Ishikawa (cell line): ENCODE data around the gene ZSWIM5.
A peak's percentile ranks its signal among the peaks of the same experiment; 100 is the strongest.

Experiments used
- CEBPB ChIP-seq: IDR thresholded peaks from 2 replicates; pipeline ENCODE4 v1.6.1; 2012
- CREB1 ChIP-seq: IDR thresholded peaks from 2 replicates; pipeline ENCODE4 v1.6.1; 2012; ENCODE audit warnings: low read depth
- EGR1 ChIP-seq: IDR thresholded peaks from 2 replicates; pipeline ENCODE4 v1.6.1; 2012
- EP300 ChIP-seq: IDR thresholded peaks from 2 replicates; pipeline ENCODE4 v1.6.1; 2012; ENCODE audit warnings: borderline replicate concordance
- FOXM1 ChIP-seq: IDR thresholded peaks from 2 replicates; pipeline ENCODE4 v1.6.1; 2012; ENCODE audit warnings: low read depth, borderline replicate concordance
- MAX ChIP-seq: IDR thresholded peaks from 2 replicates; pipeline ENCODE4 v1.6.1; 2012
- NFIC ChIP-seq: IDR thresholded peaks from 2 replicates; pipeline ENCODE4 v1.6.1; 2012
- RAD21 ChIP-seq: IDR thresholded peaks from 2 replicates; pipeline ENCODE4 v1.6.1; 2012; ENCODE audit warnings: low read depth
- REST ChIP-seq: IDR thresholded peaks from 2 replicates; pipeline ENCODE4 v1.6.1; 2012; ENCODE audit warnings: low read depth, mild to moderate bottlenecking
- TAF1 ChIP-seq: IDR thresholded peaks from 2 replicates; pipeline ENCODE4 v1.6.1; 2012; ENCODE audit warnings: low read depth, mild to moderate bottlenecking
- TCF12 ChIP-seq: IDR thresholded peaks from 2 replicates; pipeline ENCODE4 v1.6.1; 2012; ENCODE audit warnings: low read depth
- TEAD4 ChIP-seq: IDR thresholded peaks from 2 replicates; pipeline ENCODE4 v1.6.1; 2012
- YY1 ChIP-seq: IDR thresholded peaks from 2 replicates; pipeline ENCODE4 v1.6.1; 2012; ENCODE audit warnings: low read depth
- TF ChIP-seq, protein P1 (sequence below): IDR thresholded peaks from 2 replicates; pipeline ENCODE4 v1.6.1; 2012

Gene ZSWIM5

DNA sequence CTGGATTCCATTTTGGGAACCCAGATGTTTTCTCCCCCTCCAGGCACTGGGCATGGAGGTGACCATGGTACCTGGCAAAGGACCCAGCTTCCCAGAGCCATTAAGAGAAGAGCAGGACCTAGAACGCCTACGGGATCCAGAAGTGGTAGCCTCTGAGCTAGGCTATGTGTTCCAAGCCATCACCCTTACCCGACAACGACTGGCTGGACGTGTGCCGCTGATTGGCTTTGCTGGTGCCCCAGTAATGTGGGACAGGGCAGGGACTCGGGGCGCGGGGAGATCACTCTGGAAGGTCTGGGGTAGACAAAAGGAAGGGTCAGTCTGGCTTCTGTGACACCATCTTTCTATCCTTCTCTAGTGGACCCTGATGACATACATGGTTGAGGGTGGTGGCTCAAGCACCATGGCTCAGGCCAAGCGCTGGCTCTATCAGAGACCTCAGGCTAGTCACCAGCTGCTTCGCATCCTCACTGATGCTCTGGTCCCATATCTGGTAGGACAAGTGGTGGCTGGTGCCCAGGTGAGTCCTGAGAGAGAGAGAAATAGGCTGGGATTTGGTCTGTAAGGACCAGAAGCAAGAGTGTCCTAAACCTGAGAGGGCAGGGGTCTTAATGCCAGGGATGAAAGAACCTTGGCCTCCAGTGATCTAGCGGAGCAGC, 192.7 kb downstream of the ZSWIM5 start:
- TF ChIP-seq YY1 (no peak), TEAD4 (no peak), MAX (no peak), REST (no peak), NFIC (no peak), RAD21 (no peak), CREB1 (no peak), EP300 (no peak)
- TF ChIP-seq, protein P1, sequence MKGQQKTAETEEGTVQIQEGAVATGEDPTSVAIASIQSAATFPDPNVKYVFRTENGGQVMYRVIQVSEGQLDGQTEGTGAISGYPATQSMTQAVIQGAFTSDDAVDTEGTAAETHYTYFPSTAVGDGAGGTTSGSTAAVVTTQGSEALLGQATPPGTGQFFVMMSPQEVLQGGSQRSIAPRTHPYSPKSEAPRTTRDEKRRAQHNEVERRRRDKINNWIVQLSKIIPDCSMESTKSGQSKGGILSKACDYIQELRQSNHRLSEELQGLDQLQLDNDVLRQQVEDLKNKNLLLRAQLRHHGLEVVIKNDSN = no peak

DNA sequence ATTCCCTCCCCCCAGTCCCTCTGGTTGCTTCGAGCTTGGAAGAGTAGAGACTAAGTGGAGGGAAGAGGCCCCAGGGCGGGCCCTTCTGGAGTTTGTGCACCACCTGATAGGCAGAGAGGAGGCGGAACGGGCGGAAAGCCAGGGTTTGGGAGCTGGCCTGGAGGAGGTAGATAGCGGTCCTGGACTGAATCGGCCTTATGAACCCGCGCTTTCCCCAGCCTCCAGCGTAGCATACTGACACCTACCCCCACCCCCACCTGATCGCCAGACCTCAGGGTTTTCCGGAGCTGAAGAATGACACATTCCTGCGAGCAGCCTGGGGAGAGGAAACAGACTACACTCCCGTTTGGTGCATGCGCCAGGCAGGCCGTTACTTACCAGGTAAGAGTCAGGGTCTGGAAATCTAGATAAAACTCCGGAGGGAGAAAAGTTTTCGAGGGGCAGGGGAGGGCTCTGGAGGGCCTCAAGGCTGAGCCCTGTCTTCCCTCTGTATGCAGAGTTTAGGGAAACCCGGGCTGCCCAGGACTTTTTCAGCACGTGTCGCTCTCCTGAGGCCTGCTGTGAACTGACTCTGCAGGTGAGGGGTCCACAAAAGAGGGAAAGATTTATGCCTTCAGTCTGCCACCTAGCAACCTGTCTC, 193.6 kb downstream of the ZSWIM5 start:
- TF ChIP-seq, protein P1 = peak; percentile 8; the same call in 1 of the 2 replicates
- no peak for TF ChIP-seq FOXM1
- 0 out of 2 replicates have a peak, but pooled peaks have one; percentile 9 for TF ChIP-seq NFIC

DNA sequence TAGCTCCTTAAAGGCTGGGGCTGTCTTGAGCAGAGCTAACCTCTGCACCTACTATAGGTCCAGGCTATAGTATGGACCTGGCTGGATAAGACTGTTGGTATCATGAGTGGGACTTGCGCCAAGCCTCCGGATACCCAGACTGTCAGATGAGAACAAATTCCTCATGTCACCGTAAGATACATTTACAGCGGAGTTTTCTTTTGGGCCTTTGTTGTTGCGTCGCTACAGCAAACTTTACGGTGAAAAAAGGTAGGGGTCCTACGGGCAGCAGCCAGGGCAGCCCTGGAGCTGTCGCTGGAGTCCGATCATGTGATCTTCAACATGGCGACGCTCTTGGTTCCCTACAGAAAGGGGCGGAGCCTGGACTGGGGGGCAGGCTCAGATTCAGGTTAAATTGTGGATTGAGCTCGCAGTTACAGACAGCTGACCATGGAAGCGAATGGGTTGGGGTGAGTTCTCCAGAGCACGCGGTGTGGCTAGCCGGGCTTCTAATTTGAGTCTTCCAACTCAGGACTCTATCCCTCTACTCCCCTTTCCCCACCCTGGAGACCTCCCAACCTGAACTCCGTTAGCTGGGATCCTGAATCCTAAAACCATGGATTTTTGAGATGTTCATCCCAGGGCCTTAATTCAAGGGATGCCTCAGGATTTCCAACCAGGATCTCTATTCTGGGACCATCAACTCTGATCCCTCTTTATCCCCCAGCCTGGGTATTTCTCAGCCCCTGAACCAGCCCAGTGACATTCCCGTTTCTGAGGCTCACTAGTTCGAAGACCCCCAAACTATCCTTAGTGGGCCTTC, 194.4 kb downstream of the ZSWIM5 start, which contains the start of gene UROD:
UROD (plus strand) TSS at position 418 of the 802 bp plus-strand sequence; CDS start at position 430, 12 bp downstream.
- TF ChIP-seq TAF1 (peak; percentile 71), FOXM1 (no peak; the same call in 1 of the 2 replicates), MAX (peak; percentile 51; the same call in 1 of the 2 replicates), EGR1 (no peak), CEBPB (no peak), NFIC (no peak), YY1 (peak; percentile 98), TCF12 (peak; percentile 71), CREB1 (no peak), EP300 (peak; percentile 45; the same call in 1 of the 2 replicates), TEAD4 (0 out of 2 replicates have a peak, but pooled peaks have one; percentile 17)
- TF ChIP-seq, protein P1 = peak; percentile 99

DNA sequence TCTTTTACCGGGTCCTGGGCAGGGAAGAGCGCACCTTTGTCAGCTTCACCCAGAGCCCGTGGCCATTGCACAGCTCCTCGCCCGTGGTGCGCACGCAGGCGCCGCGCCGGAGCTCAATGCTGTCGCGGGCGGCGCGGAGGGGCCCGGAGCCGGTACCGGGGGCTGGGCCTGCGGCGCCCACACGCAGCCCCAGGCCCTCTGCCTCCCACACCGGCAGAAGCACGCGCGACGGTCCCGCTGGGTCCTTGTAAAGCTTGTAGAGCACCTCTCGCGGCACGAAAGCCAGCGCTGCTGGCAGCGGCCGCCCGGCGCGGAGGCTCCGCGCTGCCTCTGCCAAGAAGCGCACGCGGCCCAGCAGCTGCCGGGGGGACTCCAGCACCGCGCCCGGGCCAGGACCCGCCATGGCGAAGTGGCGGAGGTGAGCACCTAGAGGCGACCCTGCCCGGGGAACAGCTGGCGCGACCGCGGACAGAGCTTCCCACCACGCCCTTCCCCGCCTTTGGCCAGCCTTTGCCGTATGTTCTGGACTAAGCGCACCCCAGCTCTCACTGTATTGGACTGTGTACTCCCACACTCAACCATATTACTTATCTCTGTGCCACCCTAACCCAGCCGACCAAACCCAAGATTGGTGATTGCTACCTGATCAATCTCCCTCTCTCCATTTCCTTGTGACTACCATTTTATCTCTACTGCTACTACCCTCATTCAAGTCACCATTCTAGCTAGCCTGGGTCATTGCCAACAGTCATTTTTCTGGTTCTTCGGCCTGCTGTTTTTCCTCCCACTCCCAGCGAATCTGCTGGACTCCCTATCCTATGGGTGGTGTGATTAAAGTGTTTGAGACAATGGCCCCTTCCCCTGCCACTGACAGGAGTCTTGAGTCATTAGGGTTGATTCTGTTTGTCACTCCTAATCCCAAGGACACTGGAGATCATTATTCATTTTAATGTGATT, 195.3 kb downstream of the ZSWIM5 start, which contains the start of gene HECTD3:
HECTD3 (minus strand) TSS at position 470 of the 957 bp plus-strand sequence; CDS start at position 403, 67 bp downstream.
- TF ChIP-seq EGR1 = 0 out of 2 replicates have a peak, but pooled peaks have one; percentile 3
- TF ChIP-seq NFIC = no peak
- no peak; the same call in 1 of the 2 replicates for TF ChIP-seq EP300
- TF ChIP-seq, protein P1 = peak; percentile 60
- TF ChIP-seq MAX = 0 out of 2 replicates have a peak, but pooled peaks have one; percentile 35
- no peak for TF ChIP-seq FOXM1
- 0 out of 2 replicates have a peak, but pooled peaks have one; percentile 55 for TF ChIP-seq YY1
